H9 (cell line): ENCODE results near the gene STIM2. TPM values are rescaled to one million over a fixed set of nuclear protein-coding genes. Genes with fewer than 3 reads are reported as not detected.

Experiments
- DNase-seq: peaks from one replicate; pipeline ENCODE4 v3.0.0-alpha.2; 2017
- H2AFZ ChIP-seq: one replicate; pipeline ENCODE4 v1.6.1; 2013; ENCODE audit warnings: mild to moderate bottlenecking, low read length, control low read depth, moderate library complexity
- H2AK5ac ChIP-seq: 2 replicates; pipeline ENCODE4 v1.6.1; 2013; ENCODE audit warnings: low read length, control low read depth, mixed read lengths; ENCODE audit not compliant: insufficient read length
- H2BK120ac ChIP-seq: one replicate; pipeline ENCODE4 v1.6.1; 2013; ENCODE audit warnings: low read depth, mild to moderate bottlenecking, low read length, control low read depth, inconsistent platforms; ENCODE audit not compliant: poor library complexity, severe bottlenecking
- H2BK12ac ChIP-seq: 2 replicates; pipeline ENCODE4 v1.6.1; 2013; ENCODE audit warnings: low read length, control low read depth, mixed read lengths, low read depth; ENCODE audit not compliant: insufficient read length
- H2BK15ac ChIP-seq: 2 replicates; pipeline ENCODE4 v1.6.1; 2013; ENCODE audit warnings: low read depth, low read length, control low read depth
- H2BK20ac ChIP-seq: one replicate; pipeline ENCODE4 v1.6.1; 2013; ENCODE audit warnings: low read depth, mild to moderate bottlenecking, low read length, control low read depth, inconsistent platforms; ENCODE audit not compliant: poor library complexity, severe bottlenecking
- H2BK5ac ChIP-seq: 2 replicates; pipeline ENCODE4 v1.6.1; 2013; ENCODE audit warnings: low read length, control low read depth, mixed read lengths; ENCODE audit not compliant: insufficient read length
- H3K14ac ChIP-seq: 2 replicates; pipeline ENCODE4 v1.6.1; 2013; ENCODE audit warnings: low read length, control low read depth; ENCODE audit not compliant: insufficient read depth
- H3K18ac ChIP-seq: 2 replicates; pipeline ENCODE4 v1.6.1; 2013; ENCODE audit warnings: low read depth, mild to moderate bottlenecking, mixed read lengths, low read length, control low read depth; ENCODE audit not compliant: insufficient read length
- H3K23ac ChIP-seq: 2 replicates; pipeline ENCODE4 v1.6.1; 2013; ENCODE audit warnings: low read length, control low read depth, mixed read lengths, low read depth; ENCODE audit not compliant: insufficient read length
- H3K23me2 ChIP-seq: 2 replicates; pipeline ENCODE4 v1.6.1; 2013; ENCODE audit warnings: low read depth, mild to moderate bottlenecking, mixed read lengths, low read length, control low read depth; ENCODE audit not compliant: insufficient read length, poor library complexity, severe bottlenecking
- H3K27ac ChIP-seq: 2 replicates; pipeline ENCODE4 v1.5.1; 2013; ENCODE audit warnings: low read length, control low read depth, mixed read lengths, low read depth; ENCODE audit not compliant: insufficient read length
- H3K27me3 ChIP-seq: 2 replicates; pipeline ENCODE4 v1.6.1; 2013; ENCODE audit warnings: low read length, control low read depth, inconsistent platforms; ENCODE audit not compliant: insufficient read depth
- H3K4ac ChIP-seq: 2 replicates; pipeline ENCODE4 v1.6.1; 2013; ENCODE audit warnings: low read depth, mild to moderate bottlenecking, control low read depth, inconsistent platforms, low read length, moderate library complexity
- H3K4me1 ChIP-seq: 2 replicates; pipeline ENCODE4 v1.6.1; 2013; ENCODE audit warnings: low read length, control low read depth, inconsistent platforms; ENCODE audit not compliant: insufficient read depth
- H3K4me2 ChIP-seq: 2 replicates; pipeline ENCODE4 v1.6.1; 2013; ENCODE audit warnings: low read length, control low read depth, mixed read lengths; ENCODE audit not compliant: insufficient read length, insufficient read depth
- H3K56ac ChIP-seq: 2 replicates; pipeline ENCODE4 v1.6.1; 2013; ENCODE audit warnings: low read depth, mild to moderate bottlenecking, mixed read lengths, low read length, control low read depth; ENCODE audit not compliant: insufficient read length
- H3K79me1 ChIP-seq: 2 replicates; pipeline ENCODE4 v1.6.1; 2013; ENCODE audit warnings: low read depth, mild to moderate bottlenecking, moderate library complexity, low read length, control low read depth, inconsistent platforms; ENCODE audit not compliant: insufficient read depth, poor library complexity, severe bottlenecking
- H3K79me2 ChIP-seq: 2 replicates; pipeline ENCODE4 v1.6.1; 2013; ENCODE audit warnings: low read length, control low read depth, inconsistent platforms; ENCODE audit not compliant: insufficient read depth
- H3K9ac ChIP-seq: 2 replicates; pipeline ENCODE4 v1.6.1; 2013; ENCODE audit warnings: low read length, control low read depth, mixed read lengths; ENCODE audit not compliant: insufficient read length; ENCODE audit errors: extremely low read depth
- H3K9me3 ChIP-seq: one replicate; pipeline ENCODE4 v1.6.1; 2013; ENCODE audit warnings: low read depth, low read length, inconsistent platforms; ENCODE audit not compliant: control insufficient read depth
- H3T11ph ChIP-seq: one replicate; pipeline ENCODE4 v1.6.1; 2013; ENCODE audit warnings: mild to moderate bottlenecking, low read length, control low read depth, inconsistent platforms
- H4K20me1 ChIP-seq: one replicate; pipeline ENCODE4 v1.6.1; 2013; ENCODE audit not compliant: control insufficient read depth, insufficient read length, insufficient read depth
- H4K5ac ChIP-seq: 2 replicates; pipeline ENCODE4 v1.6.1; 2013; ENCODE audit warnings: low read depth, mild to moderate bottlenecking, mixed read lengths, low read length, control low read depth; ENCODE audit not compliant: insufficient read length
- H4K8ac ChIP-seq: replicated peaks from 2 replicates; pipeline ENCODE4 v1.6.1; 2013; ENCODE audit warnings: low read length, control low read depth, mixed read lengths, low read depth; ENCODE audit not compliant: insufficient read length
- H4K91ac ChIP-seq: 2 replicates; pipeline ENCODE4 v1.6.1; 2013; ENCODE audit warnings: low read depth, mild to moderate bottlenecking, moderate library complexity, mixed read lengths, low read length, control low read depth; ENCODE audit not compliant: insufficient read length
- H3K27ac Mint-ChIP-seq, 3 experiments: 2 replicates in 2 of 3; 3 replicates in 1 of 3; pipeline ENCODE4 v1.8.0; 2020 to 2021; ENCODE audit warnings: mixed read lengths in 3 of 3, mild to moderate bottlenecking in 1 of 3, moderate library complexity in 1 of 3
- H3K27me3 Mint-ChIP-seq: 2 replicates; pipeline ENCODE4 v1.8.0; 2021; ENCODE audit warnings: low read depth, mild to moderate bottlenecking, moderate library complexity, mixed read lengths
- H3K36me3 Mint-ChIP-seq, 3 experiments: 2 replicates in 2 of 3; 3 replicates in 1 of 3; pipeline ENCODE4 v1.8.0; 2020 to 2021; ENCODE audit warnings: low read depth in 3 of 3, mixed read lengths in 3 of 3; ENCODE audit not compliant: insufficient read depth in 1 of 3
- H3K4me1 Mint-ChIP-seq, 2 experiments: 2 replicates each; pipeline ENCODE4 v1.8.0; 2020; ENCODE audit warnings: mixed read lengths in 2 of 2
- H3K4me3 Mint-ChIP-seq, 2 experiments: 2 replicates in 1 of 2; 3 replicates in 1 of 2; pipeline ENCODE4 v1.8.0; 2020 to 2021; ENCODE audit warnings: mild to moderate bottlenecking in 2 of 2, mixed read lengths in 2 of 2, moderate library complexity in 1 of 2
- H3K9me3 Mint-ChIP-seq, 2 experiments: 2 replicates in 1 of 2; 3 replicates in 1 of 2; pipeline ENCODE4 v1.8.0; 2020; ENCODE audit warnings: mild to moderate bottlenecking in 2 of 2, mixed read lengths in 2 of 2, moderate library complexity in 1 of 2
- WGBS: extraction: QIAGEN DNeasy Blood & Tissue Kit; methylation state at CpG from one replicate; pipeline ENCODE4 v1.1.7; 2013; ENCODE audit warnings: missing lambda C conversion rate, low lambda C conversion rate, mixed read lengths; ENCODE audit not compliant: insufficient read length; ENCODE audit errors: extremely low coverage; 5-methylcytosine and 5-hydroxymethylcytosine counted together
- total RNA-seq: library from RNA; stranded (reverse); gene quantifications from 2 replicates; pipeline ENCODE4 v1.2.1, GENCODE V29; 2021
- TF ChIP-seq, protein P1 (sequence below): fragments of 200-600 bp; sonication (generic); conservative IDR thresholded peaks from 3 replicates; pipeline ENCODE4 v1.8.0; 2021; ENCODE audit warnings: antibody characterized with exemption, mild to moderate bottlenecking

The STIM2 gene
- total RNA-seq, 1 experiment from 2014 or later = 26.2 TPM

GRCh38 chr4:26945794-26946193 is 85.2 kb downstream of the STIM2 start:
- Histone ChIP-seq H2AK5ac (no peak overlapping the region), H3K79me1 (no peaks in the 10 kb centered on the region), H3K14ac (no peak overlapping the region), H2AFZ (no peak overlapping the region), H2BK12ac (no peak overlapping the region), H3K27ac (no peak overlapping the region), H3K23me2 (no peaks in the 10 kb centered on the region), H3K18ac (no peak overlapping the region), H2BK20ac (no peak overlapping the region), H3K9me3 (no peaks in the 10 kb centered on the region), H3K56ac (no peak overlapping the region), H3K27me3 (no peaks in the 10 kb centered on the region), H3K4me2 (no peak overlapping the region), H3K79me2 (peaks cover 1% of the 10 kb centered on the region; the same call in 1 of the 2 replicates), H4K5ac (no peak overlapping the region), H2BK15ac (no peak overlapping the region), H3K4me1 (peaks cover 2% of the 10 kb centered on the region; the same call in 1 of the 2 replicates), H2BK5ac (no peak overlapping the region), H3K4ac (no peak overlapping the region), H4K20me1 (no peaks in the 10 kb centered on the region), H2BK120ac (no peak overlapping the region), H3K23ac (no peak overlapping the region), H4K91ac (no peak overlapping the region), H3T11ph (no peak overlapping the region), H4K8ac (no peak overlapping the region), H3K9ac (no peak overlapping the region)
- no CpG with 5 or more reads among the region's 2 CpGs for WGBS
- Mint-ChIP-seq H3K4me3 (no peak overlapping the region), H3K9me3 (no peaks in the 10 kb centered on the region; a peak in 1 of 5 replicates), H3K4me1 (peaks cover 9% of the 10 kb centered on the region in 2 experiments), H3K36me3 (peaks cover 0 to 3% (median 0%) of the 10 kb centered on the region in 3 experiments; a peak in 2 of 7 replicates), H3K27ac (no peak overlapping the region), H3K27me3 (no peaks in the 10 kb centered on the region)
- TF ChIP-seq, protein P1, sequence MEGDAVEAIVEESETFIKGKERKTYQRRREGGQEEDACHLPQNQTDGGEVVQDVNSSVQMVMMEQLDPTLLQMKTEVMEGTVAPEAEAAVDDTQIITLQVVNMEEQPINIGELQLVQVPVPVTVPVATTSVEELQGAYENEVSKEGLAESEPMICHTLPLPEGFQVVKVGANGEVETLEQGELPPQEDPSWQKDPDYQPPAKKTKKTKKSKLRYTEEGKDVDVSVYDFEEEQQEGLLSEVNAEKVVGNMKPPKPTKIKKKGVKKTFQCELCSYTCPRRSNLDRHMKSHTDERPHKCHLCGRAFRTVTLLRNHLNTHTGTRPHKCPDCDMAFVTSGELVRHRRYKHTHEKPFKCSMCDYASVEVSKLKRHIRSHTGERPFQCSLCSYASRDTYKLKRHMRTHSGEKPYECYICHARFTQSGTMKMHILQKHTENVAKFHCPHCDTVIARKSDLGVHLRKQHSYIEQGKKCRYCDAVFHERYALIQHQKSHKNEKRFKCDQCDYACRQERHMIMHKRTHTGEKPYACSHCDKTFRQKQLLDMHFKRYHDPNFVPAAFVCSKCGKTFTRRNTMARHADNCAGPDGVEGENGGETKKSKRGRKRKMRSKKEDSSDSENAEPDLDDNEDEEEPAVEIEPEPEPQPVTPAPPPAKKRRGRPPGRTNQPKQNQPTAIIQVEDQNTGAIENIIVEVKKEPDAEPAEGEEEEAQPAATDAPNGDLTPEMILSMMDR = no peak
- no peak for DNase-seq
